SK-N-SH (cell line): ENCODE results near the gene DPYSL4.

Source experiments
- CTCF ChIP-seq: fragments of 200-600 bp; sonication (generic); IDR thresholded peaks from 2 replicates; pipeline ENCODE4 v1.6.1; 2017; ENCODE audit warnings: antibody characterized with exemption, mild to moderate bottlenecking, moderate library complexity
- RFX5 ChIP-seq: IDR thresholded peaks from 2 replicates; pipeline ENCODE4 v1.6.1; 2012; ENCODE audit warnings: mild to moderate bottlenecking, improper control_type of control experiment, low read length
- TEAD4 ChIP-seq: IDR thresholded peaks from 2 replicates; pipeline ENCODE4 v1.4.0; 2012; ENCODE audit warnings: mild to moderate bottlenecking, borderline replicate concordance; ENCODE audit not compliant: insufficient read depth
- USF1 ChIP-seq: IDR thresholded peaks from 2 replicates; pipeline ENCODE4 v1.4.0; 2012; ENCODE audit warnings: low read depth, borderline replicate concordance
- TF ChIP-seq, protein P1 (sequence below): IDR thresholded peaks from 2 replicates; pipeline ENCODE4 v1.4.0; 2012; ENCODE audit warnings: low read depth, borderline replicate concordance

DNA sequence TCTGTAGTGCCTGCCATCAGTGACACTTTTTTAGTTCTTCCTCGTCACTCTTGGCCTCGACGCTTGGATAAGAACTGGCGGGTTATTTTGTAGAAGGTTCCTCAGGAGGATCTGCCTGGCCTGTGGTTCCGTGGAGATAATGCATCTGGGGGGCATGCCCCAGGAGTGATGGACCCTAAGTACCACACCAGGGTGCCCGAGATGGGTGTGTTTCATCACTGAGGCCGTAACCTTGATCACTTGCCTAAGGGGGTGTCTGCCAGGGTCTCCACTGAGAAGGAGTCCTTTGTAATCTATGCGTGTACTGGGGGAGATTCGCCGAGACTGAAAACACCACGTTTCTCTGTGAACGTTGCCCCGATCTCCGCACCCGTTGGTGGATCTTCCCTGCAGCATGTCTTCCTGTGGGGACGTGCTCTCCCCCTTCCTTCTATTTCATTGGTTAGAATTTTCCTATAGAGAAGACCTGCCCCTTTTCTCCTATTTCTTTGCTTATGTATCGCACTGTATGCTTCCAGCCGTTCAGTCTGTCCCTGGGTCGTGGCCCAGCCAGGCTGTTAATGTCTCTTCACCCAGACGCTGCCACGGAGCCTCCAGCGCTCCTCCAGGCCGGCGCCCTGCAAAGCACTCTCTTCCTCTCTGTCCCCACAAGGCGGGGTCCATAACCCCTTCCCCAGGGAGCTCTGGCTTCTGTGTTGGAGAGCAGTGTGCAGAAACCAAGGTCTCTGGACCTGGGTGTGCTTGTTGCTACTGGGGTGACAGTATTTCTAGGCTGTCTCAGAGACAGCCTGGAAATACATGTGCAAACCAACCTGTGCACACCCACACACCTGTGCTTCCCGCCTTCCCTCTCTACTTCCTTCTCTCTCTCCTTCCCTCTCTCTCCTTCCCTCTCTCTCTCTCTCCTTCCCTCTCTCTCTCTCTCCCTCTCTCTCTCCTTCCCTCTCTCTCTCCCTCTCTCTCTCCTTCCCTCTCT lies 14.4 kb upstream of the DPYSL4 start:
- no peak for TF ChIP-seq RFX5
- no peak for TF ChIP-seq CTCF
- no peak for TF ChIP-seq USF1
- TF ChIP-seq, protein P1, sequence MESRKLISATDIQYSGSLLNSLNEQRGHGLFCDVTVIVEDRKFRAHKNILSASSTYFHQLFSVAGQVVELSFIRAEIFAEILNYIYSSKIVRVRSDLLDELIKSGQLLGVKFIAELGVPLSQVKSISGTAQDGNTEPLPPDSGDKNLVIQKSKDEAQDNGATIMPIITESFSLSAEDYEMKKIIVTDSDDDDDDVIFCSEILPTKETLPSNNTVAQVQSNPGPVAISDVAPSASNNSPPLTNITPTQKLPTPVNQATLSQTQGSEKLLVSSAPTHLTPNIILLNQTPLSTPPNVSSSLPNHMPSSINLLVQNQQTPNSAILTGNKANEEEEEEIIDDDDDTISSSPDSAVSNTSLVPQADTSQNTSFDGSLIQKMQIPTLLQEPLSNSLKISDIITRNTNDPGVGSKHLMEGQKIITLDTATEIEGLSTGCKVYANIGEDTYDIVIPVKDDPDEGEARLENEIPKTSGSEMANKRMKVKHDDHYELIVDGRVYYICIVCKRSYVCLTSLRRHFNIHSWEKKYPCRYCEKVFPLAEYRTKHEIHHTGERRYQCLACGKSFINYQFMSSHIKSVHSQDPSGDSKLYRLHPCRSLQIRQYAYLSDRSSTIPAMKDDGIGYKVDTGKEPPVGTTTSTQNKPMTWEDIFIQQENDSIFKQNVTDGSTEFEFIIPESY, result no peak
- no peak for TF ChIP-seq TEAD4
